Epithelial cell of esophagus (primary cell): ENCODE data around the gene BCKDHA.
"Not testable (repeated sequence)": the region's sequence is repeated elsewhere in the genome, so short reads cannot be mapped to it uniquely, and the experiment has no call there.

Source experiments
- DNase-seq: peaks from one replicate; pipeline ENCODE4 v3.0.0; 2010; ENCODE audit warnings: low read depth
- H3K4me3 ChIP-seq: 2 replicates; pipeline ENCODE4 v1.5.1; 2011; ENCODE audit warnings: mild to moderate bottlenecking, low read length, control low read depth
- TF ChIP-seq, protein P1 (sequence below): IDR thresholded peaks from 2 replicates; pipeline ENCODE4 v1.5.1; 2011; ENCODE audit warnings: low read depth, mild to moderate bottlenecking, low read length, control low read depth, inconsistent platforms; ENCODE audit not compliant: insufficient read depth; ENCODE audit errors: missing control alignments

BCKDHA gene

GRCh38 chr19:41402010-41402409, 4.4 kb downstream of the BCKDHA start:
- TF ChIP-seq, protein P1, sequence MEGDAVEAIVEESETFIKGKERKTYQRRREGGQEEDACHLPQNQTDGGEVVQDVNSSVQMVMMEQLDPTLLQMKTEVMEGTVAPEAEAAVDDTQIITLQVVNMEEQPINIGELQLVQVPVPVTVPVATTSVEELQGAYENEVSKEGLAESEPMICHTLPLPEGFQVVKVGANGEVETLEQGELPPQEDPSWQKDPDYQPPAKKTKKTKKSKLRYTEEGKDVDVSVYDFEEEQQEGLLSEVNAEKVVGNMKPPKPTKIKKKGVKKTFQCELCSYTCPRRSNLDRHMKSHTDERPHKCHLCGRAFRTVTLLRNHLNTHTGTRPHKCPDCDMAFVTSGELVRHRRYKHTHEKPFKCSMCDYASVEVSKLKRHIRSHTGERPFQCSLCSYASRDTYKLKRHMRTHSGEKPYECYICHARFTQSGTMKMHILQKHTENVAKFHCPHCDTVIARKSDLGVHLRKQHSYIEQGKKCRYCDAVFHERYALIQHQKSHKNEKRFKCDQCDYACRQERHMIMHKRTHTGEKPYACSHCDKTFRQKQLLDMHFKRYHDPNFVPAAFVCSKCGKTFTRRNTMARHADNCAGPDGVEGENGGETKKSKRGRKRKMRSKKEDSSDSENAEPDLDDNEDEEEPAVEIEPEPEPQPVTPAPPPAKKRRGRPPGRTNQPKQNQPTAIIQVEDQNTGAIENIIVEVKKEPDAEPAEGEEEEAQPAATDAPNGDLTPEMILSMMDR: no peak
- no peak for DNase-seq
- no peak overlapping the region for H3K4me3 ChIP-seq

DNA sequence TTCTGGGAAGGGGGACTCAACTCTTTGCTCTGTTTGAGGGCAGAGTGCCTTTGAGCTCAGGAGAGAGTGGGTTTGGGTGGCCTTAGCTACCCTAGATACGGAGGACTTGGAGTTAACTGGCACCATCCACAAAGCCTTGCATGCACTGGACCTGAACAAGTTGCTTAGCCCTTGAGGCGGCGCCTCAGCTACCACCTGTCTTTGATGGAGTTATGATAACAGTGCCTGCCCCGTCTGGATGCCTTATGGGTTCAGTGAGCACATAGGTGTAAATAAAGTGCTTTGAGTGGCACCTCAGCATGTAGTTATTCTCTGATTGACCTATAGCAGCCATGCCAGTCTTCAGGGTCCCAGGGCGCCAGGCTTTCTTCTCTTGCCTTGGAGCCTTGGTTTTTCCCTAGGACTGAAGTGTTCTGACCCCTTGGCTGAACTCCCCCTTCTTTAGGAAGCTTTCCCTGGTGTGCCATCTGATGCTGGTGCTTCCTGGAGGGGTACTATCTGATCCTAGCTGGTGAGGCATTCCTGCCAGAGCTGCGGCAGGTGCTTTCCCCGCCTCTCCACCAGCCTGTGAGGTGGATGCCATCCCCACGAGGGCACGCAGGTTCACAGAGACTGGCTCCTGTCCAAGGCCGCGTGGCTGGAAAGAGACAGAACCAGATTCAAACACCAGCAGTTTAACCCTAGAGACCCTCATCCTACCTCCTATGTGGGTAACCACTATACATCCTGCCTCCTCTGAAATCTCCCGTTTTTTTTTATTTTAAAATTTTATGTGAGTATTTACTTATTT, 5.8 kb downstream of the BCKDHA start:
- H3K4me3 ChIP-seq: no peak overlapping the region
- no peak for DNase-seq
- TF ChIP-seq, protein P1: no peak

- TF ChIP-seq, protein P1: no peak
- no peak for DNase-seq
- no peak overlapping the region for H3K4me3 ChIP-seq
Observed at GRCh38 chr19:41405776-41406175, 8.2 kb downstream of the BCKDHA start.

DNA sequence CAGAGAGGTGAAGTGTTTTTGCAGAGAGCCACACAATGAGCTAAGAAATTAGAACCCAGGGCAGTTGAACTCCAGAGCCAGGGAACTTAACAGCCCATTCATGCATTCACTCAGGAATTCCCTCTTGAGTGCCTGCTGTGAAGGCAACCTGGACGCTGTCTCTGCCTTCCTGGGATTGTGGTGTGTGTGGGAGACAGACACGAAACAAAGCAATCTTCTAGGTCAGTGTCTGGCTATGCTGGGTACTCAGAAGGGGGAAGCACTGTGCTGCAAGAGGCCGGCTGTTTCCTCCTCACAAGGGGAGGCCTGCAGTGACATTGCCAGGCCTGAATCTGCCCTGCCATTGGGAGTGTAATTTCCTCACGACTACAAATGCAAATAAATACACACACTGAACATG, 9.7 kb downstream of the BCKDHA start:
- TF ChIP-seq, protein P1: no peak
- no peak overlapping the region for H3K4me3 ChIP-seq
- no peak for DNase-seq

DNA sequence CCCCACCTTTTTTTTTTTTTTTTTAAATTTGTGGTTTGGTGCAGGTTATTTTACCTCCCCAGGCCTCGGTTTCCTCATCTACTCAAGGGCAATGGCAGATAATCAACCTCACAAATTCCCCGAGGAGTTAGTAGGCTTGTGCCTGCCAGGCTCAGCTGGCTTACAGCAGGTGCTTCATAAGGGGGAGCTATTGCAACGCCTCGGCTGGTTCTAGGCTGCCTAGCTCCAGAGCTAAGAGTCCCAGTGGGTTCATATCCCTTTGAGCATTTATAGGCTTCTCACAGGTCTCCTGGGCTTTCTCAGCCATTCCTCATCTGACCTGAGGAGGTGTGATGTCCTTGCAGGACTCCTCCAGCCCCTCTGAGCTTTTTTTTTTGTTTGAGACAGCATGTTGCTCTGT, 10.6 kb downstream of the BCKDHA start:
- DNase-seq: no peak
- H3K4me3 ChIP-seq: no peak overlapping the region
- TF ChIP-seq, protein P1: no peak

DNA sequence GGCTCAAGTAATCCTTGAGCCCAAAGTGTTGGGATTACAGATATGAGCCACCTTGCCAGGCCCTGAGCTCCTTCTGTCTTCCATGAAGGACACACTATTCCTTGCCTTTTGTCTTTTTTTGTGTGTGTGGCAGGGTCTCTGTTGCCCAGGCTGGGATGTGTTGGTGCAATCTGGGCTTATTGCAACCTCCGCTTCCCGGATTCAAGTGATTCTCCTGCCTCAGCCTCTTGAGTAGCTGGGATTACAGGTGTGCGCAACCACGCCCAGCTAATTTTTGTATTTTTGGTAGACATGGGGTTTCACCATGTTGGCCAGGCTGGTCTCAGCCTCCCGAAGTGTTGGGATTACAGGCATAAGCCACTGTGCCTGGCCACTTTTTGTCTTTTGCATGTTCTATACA, 11.2 kb downstream of the BCKDHA start:
- not testable (repeated sequence) for DNase-seq, H3K4me3 ChIP-seq

GRCh38 chr19:41409288-41409687, 11.7 kb downstream of the BCKDHA start:
- peak; percentile 67 for DNase-seq
- TF ChIP-seq, protein P1: no peak
- no peak overlapping the region for H3K4me3 ChIP-seq
